ENCODE measurements around the gene FNDC8.

GRCh38 chr17:35073183-35073790, 48.1 kb upstream of the FNDC8 start:
- TF ChIP-seq, protein P1, sequence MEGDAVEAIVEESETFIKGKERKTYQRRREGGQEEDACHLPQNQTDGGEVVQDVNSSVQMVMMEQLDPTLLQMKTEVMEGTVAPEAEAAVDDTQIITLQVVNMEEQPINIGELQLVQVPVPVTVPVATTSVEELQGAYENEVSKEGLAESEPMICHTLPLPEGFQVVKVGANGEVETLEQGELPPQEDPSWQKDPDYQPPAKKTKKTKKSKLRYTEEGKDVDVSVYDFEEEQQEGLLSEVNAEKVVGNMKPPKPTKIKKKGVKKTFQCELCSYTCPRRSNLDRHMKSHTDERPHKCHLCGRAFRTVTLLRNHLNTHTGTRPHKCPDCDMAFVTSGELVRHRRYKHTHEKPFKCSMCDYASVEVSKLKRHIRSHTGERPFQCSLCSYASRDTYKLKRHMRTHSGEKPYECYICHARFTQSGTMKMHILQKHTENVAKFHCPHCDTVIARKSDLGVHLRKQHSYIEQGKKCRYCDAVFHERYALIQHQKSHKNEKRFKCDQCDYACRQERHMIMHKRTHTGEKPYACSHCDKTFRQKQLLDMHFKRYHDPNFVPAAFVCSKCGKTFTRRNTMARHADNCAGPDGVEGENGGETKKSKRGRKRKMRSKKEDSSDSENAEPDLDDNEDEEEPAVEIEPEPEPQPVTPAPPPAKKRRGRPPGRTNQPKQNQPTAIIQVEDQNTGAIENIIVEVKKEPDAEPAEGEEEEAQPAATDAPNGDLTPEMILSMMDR (IDR thresholded peaks at IDR 0.05; ENCODE audit: low read depth, low read length, poor library complexity, severe bottlenecking) = no peak
- no peak for TF ChIP-seq EZH2phosphoT487 (IDR thresholded peaks at IDR 0.05; ENCODE audit: borderline replicate concordance, low read length)
